Fibroblast of skin of left biceps (primary cell): ENCODE data around the gene PDE9A.

ENCODE experiments used
- DNase-seq, 2 experiments: peaks; one replicate each; pipeline ENCODE4 v3.0.0-alpha.2; 2013; ENCODE audit warnings: low read depth in 2 of 2

Gene PDE9A

DNA sequence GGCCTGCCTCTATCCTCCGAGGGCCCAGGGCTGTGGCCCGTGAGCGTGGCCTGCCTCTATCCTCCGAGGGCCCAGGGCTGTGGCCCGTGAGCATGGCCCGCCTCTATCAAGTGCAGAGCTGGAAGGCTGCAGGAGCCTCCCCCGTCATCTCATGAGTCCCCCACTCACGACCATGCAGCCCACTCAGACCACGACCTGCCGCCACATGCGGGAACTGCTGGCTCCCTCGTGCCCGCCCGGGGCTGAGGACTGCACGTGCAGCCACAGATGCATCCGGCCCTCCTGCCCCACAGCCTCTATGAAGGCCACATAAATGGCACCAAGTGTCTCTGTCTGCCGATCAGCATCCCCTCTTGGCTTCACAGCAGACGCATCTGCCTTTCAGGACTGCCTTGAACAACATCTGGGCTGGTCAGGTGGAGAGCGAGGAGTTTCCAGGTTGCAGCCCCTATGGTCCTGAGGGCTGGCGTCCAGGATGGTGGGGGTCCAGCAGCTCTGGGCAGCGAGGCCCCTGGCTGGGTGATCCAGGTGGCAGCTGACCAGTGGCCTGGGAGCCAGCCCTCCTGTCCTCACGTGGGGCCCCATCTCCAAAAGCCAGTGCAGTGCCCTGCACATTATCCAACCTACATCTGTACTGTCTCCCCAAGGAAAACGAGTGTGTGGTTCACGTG, 103.3 kb downstream of the PDE9A start:
- no peak for DNase-seq

DNA sequence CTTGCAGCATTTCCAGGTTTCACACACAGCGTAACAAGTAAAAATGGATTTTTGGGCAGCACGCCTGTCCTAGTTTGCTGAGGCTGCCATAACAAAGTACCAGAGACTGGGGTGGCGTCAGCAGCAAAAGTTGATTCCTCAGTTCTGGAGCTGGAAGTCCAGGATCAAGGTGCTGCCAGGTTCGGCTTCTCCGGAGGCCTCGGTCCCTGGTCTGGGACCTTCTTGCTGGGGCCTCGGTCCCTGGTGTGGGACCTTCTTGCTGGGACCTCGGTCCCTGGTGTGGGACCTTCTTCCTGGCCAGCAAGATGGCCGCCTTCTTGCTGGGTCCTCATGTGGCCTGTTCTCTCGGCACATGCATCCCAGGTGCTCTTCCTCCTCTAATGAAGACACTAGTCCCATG, 104.0 kb downstream of the PDE9A start:
- DNase-seq = no peak

DNA sequence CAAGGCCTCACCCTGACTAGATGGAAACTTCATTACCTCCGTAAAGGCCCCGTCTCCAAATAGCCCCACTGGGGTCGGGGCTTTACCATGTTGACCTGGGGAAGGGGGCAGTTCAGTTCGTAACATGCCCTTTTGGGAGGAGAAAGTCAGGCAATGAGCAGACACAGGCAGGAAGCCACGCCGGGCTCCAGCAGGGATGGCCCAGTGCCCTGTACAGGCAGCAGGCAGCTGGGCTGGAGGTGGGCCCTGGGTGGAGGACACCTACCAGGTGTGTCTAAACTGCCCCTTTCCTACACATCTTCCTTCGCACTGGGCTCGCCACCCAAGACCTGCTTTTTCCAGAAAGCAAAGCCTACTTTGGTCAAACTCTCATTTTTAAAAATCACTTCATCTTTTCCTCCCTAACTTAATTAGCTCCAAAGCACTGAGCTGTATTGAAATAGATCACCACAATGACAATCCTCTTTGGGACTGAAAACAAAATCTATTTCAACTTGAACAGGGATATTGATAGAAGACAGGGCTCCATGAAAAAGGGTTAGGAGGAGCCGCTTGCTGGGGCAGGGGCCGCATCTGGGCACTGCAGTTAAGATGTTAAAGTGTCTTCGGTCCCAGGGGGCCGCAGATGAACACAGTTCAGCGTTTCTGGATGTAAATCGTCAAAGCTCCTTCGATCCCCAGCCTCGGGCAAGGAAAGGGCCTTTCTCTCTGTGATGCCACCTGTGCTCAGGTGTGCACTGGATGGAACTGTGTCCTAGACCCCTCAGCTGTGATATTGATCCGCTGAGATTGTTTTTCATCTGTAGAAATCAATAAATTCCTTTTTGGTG, 104.6 kb downstream of the PDE9A start:
- DNase-seq = no peak

DNA sequence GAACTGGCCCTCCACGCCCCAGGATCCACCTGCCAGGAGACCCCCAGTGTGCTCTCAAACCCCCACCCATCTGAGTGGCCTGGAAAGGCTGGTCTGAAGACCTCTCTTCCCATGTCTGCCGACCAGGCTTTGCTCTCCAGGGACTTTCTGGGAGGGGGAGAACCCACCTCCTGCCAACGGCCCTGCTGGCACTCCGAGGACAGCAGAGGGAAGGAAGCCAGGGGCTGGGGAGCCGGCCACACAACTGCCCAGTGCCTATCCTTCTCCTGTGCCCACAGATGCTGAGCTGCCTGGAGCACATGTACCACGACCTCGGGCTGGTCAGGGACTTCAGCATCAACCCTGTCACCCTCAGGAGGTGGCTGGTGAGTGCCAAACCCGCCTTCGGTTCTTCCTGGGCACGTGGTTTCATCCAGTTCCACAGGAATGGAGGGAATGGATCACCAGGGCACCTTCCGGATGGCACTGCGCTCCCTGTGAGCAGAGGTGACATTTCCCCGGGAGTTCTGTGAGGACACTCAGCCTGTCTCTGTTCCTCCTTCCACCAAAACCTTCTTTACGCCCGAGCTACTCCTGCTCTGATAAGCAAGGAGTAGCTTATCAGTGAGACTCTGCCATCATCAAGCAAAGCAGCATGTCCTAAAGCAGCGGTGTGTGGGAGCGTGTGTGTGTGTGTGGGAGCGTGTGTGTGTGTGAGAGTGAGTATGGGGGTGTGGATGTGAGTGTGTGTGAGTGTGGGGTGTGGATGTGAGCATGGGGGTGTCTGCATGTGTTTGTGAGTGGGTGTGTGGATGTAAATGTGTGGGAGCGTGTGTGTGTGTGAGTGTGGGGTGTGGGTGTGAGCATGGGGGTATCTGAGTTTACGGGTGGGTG, 105.5 kb downstream of the PDE9A start:
- no peak for DNase-seq

DNA sequence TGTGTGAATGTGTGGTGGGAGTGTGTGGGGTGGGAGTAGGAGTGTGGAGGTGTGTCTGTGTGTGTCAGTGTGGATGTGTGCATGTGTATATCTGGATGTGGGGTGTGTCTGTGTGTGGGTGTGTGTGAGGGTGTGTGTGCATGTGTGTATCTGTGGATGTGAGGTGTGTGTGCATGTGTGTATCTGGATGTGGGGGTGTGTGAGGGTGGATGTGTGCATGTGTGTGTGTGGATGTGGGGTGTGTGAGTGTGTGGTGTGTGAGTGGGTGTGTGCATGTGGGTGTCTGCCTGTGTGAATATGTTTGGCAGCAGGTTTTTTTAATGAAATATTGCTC, 106.1 kb downstream of the PDE9A start:
- DNase-seq = no peak

DNA sequence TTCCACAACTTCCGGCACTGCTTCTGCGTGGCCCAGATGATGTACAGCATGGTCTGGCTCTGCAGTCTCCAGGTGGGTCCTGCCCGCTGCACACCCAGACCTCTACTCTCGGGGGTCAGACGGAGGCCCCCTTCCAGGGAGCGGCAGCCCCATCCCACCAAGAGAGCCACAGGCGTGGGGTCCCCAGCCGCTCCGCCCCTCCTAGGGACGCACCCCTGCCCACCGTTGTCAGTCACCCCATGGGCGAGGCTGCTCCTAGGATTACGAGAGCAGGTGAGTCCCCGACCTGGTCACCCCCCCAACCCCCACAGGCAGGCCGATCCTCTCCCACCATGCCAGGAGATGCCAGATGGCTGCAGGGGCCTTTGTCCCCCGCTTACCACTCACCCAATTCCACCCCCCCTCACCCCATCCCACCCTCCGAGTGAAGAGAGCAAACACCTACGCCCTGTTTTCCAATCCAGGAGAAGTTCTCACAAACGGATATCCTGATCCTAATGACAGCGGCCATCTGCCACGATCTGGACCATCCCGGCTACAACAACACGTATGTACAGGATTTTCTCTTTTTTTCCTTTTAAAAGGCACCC, 107.0 kb downstream of the PDE9A start:
- DNase-seq = no peak

DNA sequence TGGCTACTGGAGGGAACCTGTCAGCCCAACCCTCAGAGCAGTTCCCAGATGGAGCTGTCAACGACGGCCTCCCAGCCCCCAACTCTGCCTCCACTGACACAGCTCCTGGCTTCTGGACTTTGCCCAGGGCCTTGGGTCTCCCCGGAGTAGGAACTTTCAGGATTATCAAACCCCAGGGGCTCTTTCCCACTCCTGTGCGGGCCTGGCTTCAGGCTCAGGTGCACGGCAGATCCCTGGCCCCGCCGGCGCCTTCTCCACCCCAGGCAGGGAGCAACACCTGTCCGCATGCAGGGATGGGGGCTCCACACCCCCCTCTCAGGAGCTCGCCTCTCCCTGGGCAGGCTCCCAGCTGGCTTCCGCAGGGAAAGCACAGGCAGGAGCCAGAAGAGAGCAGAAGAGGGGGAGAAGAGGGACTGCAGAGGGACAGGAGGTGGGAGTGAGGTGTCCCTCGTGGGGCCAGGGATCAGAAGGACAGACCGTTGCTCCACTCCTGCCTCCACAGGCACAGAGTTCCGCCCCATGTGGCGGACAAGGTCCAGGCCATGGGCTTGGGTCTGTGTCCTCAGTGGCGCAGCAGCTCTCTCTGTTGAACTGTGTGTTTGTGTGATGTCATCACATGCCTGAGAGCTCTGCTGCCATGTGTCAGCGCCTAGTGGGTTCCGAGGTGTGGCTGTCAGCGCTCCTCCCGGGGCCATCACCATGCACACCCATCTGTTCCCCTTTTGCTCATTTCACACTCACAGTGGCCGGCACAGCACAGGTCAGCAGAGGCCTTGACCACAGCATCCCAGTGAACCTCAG, 107.7 kb downstream of the PDE9A start:
- DNase-seq = no peak

DNA sequence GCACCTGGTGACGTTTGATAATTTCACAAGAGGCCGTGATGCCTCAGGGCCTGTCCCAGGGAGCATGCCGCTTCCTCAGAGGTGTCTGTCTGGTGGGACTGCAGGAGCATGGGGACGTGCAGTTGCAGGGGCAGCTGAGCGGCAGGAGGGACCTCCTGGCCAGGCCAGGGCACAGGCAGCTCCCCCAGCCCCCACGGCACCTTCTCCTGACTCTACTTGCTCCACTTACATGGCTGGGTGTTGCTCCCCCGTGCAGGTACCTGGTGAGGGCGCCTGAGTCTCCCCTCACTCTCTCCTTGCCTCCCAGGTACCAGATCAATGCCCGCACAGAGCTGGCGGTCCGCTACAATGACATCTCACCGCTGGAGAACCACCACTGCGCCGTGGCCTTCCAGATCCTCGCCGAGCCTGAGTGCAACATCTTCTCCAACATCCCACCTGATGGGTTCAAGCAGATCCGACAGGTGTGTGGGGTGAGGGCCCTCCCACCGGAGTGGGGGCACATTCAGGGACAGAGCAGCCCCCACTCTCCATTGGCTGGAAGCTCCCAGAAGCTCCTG, 108.4 kb downstream of the PDE9A start:
- no peak for DNase-seq

DNA sequence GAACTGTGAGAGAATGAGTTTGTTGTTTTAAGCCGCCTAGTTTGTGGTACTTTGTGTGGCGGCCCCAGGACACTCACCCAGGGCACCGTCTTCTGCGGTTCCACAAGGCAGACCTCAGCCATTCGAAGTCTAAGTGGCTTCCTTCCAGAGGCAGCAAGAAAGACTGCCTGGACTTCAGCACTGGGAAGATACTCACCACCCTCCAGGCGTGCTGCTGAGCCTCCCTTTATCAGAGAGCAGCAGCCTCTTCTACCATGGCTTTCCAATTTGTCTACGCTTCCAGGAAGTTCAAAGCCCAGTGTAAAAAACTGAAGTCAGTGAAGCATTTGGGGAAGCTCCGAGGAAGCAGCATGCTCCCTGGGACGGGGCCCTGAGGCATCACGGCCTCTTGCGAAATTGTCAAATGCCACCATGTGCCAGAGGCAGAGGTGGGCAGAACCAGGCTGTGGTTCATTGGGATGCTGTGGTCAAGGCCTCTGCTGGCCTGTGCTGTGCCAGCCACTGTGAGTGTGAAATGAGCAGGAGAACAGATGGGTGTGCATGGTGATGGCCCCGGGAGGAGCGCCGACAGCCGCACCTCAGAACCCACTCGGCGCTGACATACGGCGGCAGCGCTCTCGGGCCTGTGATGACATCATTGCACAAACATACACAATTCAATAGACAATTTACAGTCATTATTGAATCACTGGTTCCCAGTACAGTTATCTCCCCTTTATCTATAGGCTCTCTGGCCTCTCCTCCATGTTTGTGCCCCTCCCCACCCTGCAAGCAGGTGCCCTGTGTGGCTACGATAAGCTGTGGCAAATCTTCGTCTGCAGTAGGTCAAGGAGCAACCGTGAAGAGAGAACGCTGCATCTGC, 110.4 kb downstream of the PDE9A start:
- no peak for DNase-seq

DNA sequence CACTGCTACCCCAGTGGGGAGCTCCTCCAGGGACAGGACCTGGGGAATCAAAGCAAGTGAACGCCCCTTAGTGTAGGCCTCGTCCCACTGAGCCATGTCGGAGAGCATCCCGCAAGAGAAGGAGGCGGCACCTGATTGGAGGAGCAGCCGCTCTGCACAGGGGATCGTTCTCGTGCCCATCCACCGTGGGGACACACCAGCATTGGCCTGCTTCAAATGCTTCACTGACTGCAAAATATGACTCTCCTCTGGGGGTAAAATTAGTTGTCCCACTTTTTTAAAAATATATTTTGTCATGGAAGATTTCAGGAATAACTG, 111.0 kb downstream of the PDE9A start:
- DNase-seq = no peak

DNA sequence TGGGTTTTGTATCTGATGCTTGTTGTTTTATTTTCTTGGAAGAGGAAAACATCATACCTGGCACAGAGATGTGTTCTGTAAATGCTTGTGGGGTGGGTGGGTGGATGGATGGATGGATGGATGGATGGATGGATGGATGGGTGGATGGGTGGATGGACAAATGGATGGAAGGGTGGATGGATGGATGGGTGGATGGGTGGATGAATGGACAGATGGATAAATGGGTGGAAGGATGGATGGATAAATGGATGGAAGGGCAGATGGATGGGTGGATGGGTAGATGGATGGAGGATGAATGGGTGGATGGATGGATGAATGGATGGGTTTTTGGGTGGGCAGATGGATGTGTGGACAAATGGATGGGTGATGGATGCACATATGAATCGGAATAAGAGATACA, 111.5 kb downstream of the PDE9A start:
- DNase-seq = no peak

DNA sequence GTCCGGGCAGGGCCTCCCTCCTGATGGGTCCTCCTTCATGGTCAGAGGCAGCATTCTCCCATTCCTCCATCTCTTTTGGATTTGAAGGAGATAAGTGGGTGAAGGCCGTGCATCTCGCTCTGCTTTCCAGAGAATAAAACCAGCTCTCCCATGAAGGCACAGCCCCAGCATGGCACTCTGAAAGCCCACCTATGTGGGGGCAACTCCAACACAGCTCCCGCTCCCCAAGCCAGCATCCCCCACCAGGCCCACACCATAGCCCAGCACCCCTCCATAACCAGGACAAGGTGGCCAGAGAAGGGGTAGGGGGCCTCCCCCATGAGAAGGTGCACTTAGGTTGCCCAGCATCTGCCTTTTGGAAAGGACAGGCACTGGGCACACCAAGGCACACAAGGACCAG, 112.2 kb downstream of the PDE9A start:
- DNase-seq = no peak

DNA sequence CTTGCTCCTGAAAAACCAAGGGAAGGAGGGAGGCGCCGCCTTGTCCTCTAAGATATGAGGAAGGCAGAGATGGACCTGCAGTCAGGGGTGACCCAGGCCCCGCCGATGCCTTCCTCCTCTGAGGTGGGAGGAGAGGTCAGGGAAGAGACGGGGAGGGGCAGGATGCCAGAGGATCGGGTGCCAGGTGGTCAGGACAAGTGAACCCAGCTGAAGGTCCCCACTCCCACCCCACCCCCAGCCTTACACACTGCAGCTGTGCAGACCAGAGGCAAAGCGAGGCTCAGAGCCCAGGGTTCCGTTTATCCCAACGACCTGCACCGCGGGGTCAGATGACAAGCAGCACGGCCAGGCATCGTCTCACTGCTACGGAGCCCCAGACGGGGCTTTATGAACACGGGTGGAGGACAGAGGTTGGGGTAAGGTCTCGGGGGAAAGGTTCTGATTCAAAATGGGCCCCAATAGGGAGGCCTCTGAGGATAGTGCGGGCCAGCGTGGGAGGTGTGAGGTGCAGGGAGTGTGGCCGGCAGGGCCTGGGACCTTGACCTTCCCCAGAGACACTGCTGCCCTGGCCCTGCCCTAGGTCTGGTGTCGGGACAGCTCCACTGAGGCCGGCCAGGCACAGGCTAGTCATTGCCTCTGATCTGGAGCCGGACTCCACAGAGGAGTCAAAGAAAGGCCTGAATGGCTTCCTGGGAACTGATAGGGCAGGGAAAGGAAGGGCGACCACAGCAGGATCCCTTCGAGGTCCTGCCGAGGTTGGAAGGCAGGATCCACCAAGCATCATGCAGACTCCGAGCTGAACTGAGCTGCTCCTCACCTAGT, 113.5 kb downstream of the PDE9A start:
- DNase-seq = no peak

DNA sequence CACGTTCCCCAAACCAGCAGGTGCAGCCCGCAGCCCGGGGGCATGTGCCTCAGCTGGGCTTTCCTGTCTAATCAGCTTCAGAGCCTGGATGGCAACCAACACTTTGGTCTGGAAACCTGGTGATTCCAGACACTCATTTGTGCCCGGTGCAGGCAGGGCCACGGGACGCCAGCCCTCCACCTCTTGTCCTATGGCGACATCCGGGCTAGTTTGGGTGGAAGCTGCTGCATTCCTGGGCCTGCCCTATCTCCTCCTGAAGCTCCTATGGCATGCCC, 114.1 kb downstream of the PDE9A start:
- DNase-seq = no peak

DNA sequence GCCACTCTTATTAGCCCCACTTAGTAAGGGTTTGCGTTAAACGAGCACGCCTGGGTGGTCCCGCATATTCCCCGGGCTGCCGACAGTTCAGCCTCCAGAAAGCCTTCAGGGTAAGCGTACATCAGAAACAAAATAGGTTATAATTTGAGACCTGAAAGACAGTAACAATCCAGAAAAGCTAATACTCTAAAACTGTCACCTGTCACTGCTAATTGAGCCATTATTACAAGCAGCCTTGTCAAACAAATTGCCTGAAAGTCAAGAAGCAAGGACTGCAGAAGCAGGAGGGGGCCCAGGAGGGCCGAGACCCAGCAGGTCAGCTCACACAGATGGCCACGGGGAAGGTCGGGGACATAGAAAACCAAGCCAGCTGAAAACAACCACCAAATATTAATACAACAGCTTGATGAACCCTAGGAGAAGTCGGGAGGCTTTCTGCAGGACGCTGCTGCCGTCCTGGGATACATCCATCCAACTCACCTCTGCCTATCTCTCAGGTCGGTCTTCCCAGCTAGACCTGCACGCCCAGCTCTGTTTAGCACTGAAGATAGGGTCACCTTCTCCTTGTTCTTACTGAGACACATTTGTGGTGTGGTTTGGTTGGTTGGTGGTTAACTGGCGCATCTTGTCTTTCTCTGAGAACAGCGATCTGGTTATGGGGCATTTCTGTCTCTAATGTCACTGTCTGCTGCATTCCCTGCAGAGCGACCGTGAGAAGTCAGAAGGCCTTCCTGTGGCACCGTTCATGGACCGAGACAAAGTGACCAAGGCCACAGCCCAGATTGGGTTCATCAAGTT, 115.1 kb downstream of the PDE9A start:
- DNase-seq = no peak

DNA sequence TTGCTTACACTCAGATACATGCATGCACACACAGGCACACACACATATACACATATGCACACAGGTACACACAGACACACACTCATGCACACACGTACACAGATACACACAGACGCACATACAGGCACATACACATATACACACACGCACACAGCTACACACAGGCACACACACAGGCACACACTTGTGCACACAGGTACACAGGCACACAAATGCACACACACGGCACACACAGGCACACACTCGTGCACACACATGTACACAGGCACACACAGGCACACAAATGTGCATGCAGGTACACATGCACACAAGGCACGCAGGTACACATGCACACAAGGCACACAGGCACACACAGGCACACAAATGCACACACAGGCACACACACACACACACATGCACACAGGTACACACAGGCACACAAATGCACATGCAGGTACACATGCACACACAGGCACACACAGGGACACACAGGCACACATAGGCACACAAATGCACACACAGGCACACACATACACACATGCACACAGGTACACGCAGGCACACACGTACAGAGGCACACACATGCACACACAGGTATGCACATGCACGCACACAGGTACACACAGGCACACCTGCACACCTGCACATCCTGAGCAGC, 115.9 kb downstream of the PDE9A start:
- no peak for DNase-seq

DNA sequence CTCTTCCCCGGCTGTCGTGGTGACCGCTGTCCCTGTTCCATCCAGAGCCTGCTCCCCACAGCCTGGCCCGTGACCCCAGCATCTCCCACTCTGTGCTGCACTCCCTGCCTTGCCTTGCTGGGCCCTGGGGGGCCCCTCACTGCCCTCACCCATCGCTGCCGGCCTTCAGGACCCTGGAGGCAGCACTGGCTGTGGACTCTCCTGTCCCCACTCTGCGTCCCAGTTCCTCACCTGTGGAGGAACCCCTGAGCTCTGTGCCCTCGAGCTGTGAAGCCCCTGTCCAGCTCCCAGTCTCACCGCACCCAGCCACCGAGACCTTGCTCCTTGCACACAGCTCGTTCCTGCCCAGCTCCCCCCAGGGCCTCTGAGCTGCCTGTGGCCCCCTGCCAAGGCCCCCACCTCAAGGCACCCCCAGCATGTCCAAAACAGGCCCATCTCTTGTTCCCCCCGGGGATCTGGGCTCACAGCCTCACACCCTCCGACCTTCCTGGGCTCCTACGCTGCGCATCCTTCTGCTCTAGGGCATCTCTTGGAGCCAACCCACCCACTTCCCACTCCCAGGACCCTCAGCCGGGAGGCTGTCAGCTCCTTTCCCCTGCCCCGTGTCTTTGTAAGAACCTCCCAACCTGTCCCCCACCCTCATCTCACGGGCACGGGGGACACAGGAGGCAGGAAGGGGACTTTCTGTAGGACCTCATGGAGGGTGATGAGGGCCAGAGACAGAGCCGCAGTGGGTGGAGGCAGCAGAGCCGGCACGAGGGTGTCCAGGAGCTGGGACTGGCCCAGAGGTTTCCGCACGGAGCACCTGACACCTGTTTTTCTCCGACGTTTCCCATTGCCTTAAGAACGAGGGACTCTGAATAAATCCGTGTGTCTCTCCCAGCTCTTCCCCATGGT, 116.6 kb downstream of the PDE9A start:
- DNase-seq = no peak
